HG03280 (cell line): ENCODE measurements around the gene NBAS.

ENCODE experiments used
- ATAC-seq: cut with Tn5 transposase; IDR thresholded peaks from one replicate; pipeline ENCODE4 v1.9.1; 2021; ENCODE audit warnings: mild to moderate bottlenecking, moderate library complexity; ENCODE audit not compliant: unreplicated experiment

Gene NBAS

DNA sequence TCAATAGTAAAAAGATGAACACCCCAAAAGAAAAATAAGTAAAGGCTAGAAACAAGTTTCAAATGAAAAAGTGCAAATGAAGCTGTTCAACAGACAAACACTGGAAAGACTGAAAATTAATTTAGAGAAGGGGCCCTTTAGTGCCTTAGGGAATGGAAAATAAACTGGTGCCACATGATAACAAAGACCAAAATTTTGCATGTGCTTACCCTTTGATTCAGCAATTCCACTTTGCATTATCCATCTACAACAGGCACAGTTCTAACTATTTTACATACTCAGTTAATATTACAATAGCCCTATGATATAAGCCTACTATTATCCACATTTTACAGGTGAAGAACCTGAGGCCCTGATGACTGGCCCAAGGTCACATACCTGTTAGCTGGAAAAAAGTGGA lies 183.9 kb downstream of the NBAS start:
- no peak for ATAC-seq

GRCh38 chr2:15372019-15372418 lies 189.1 kb downstream of the NBAS start:
- no peak for ATAC-seq

DNA sequence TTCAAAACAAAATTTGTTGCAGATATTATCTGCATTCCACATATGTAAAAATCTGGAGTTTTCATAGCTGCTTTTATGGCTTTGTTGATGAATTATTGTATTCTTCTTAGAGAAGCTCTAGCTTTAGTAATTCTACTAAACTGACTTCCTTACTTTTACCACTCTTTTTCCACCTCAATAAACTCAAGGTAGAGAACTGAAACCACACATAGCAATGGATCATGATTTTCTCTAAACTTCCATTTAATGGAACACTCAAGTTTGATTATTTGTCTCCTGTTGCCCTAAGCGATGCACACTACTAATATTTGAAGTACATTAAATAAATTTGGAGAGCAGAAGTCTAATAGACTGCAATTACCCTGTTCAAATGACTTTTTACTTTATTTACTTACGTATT lies 192.0 kb downstream of the NBAS start:
- ATAC-seq = no peak

GRCh38 chr2:15367715-15368114 lies 193.4 kb downstream of the NBAS start:
- no peak for ATAC-seq

GRCh38 chr2:15367205-15367604 lies 193.9 kb downstream of the NBAS start:
- no peak for ATAC-seq

DNA sequence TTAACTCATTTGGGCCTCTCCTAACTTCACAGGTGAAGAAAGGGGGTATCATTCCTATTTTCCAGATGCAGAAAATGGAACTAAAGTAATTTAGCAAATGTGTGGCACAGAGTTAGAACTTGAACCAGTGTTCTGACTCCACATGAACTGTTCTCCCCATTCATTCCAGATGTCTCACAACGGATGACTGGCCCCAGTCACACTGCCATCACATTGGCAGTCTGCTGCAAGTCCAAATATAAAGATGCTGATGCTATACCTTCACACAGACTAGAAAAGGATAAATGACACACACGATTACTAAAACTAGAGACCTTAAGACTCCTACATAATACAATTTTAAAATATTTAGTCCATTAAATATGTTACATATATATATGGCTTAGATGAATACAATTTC lies 195.7 kb downstream of the NBAS start:
- no peak for ATAC-seq

DNA sequence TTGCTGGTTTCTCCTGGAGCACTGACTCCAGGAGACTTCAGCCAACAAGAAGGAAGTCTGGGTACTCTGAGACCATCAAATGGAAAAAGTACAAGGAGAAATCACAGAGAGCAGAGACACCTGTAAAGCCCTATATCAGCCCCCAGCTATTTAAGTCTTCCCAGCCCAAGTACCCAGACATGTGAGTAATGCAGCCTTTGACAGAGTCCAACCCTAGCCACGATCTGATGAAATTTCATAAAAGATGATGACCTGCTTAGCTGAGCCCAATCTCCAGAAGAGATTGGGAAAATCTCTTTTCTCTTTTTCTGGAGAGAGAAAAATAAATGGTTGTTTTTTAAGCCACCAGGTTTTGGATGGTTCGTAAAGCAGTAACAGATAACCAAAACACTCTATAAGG lies 196.6 kb downstream of the NBAS start:
- ATAC-seq = no peak

DNA sequence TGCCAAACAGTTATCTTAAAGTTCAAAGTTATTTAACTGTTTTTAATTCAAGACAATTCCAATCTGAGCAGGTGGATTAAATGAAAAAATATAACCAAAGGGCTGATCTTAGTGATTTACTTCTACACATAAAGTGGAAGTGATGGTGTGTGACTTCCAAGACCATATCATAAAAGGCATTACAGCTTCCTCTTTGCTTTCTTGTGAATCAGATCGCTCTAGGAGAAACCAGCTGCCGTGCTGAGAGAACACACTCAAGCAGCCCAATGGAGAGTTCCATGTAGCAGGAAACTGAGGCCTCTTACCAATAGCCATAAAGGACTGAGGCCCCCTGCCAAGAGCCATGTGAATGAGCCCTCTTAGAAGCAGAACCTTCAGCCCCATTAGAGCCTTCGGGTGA lies 197.4 kb downstream of the NBAS start:
- no peak for ATAC-seq

DNA sequence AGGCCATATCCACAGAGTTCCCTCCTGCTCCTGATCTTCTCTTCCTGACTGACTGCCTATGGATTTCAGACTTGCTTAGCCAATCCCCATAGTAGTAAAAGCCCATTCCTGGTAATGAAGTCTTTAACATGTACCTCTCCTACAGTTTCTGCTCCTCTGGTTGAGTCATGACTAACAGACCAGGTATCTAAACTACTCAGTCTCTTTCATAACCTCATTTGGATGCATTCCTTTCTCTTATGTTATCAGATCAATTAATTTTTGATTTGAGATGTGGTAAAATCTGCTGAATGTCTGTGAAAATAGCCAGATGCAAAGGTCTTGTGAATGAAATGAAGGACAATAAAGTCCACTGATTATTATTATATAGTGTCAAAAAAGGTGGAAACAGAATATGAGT lies 198.0 kb downstream of the NBAS start:
- ATAC-seq = no peak

GRCh38 chr2:15359716-15360531 lies 201.2 kb downstream of the NBAS start:
- ATAC-seq = no peak

DNA sequence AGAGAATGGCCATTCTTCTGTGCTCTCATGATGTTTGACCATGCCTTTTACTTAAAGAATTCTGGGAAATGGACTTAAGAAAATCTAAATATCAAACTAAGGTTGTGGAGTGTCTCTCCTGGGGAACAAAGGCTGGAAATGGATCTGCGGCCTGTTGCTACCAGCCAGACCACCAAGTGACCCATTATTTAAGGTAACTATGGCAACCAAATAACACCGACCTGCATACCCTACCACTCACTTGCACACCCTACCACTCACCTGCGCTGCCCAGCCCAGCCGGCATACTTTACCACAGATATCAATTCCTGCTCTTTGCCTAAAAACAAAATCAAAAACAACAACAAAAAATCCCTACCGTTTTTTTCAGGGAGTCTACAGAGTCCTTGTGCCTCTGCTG lies 203.2 kb downstream of the NBAS start:
- ATAC-seq = no peak

DNA sequence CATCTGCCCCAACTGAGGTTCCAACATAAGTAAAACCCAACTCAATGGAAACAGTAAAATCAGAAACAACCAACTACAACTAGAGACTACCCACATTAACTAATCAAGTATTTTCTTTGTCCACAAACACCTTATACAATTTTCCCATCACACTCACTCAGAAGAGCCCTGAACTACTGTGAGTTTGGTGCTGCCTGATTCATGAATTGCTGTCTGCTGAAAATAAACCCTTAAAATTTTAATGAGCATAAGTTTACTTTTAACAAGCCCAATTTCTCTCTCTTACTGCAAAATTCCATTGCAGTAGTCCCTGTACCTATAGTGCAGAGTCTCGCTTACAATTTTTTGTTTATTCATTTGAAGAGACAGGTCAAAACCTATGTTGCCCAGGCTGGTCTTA lies 203.9 kb downstream of the NBAS start:
- ATAC-seq = no peak

- ATAC-seq = no peak
Measured at GRCh38 chr2:15355386-15355785, 205.7 kb downstream of the NBAS start.

DNA sequence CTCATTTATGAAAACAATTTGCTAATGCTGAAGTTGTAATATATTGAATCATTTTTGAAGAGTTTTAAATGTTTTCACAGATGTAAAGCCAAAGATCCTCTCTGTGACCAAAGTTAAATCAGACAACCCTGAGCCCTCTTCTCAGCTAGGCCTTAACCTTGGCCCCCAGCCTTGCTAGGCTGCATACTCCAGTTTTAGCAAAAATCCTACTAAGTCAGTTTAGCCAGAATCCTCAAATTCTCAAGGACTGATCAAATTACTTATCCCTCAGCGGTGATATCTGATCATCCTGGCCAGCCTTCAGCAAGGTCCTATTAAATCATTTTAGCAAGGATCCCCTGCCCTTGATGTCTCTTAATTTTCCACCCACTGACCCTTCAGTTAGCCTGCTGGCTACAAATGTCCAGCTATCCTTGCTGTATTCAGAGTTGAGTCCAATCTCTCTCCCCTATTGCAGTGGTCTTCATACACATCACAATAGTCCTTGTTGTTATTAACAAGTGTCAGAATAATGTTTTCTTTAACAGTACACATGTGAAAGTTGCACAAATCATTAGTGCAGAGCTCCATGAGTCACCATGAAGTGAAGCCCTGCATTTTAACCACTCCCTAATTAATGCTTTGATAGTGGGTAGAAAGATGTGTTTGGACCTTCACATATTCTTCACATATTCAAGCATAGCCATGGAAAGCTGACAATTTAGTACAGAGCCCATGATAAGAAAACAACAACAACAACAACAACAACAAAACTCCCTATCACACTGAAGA lies 206.4 kb downstream of the NBAS start:
- no peak for ATAC-seq

GRCh38 chr2:15352363-15352762 lies 208.8 kb downstream of the NBAS start:
- no peak for ATAC-seq

DNA sequence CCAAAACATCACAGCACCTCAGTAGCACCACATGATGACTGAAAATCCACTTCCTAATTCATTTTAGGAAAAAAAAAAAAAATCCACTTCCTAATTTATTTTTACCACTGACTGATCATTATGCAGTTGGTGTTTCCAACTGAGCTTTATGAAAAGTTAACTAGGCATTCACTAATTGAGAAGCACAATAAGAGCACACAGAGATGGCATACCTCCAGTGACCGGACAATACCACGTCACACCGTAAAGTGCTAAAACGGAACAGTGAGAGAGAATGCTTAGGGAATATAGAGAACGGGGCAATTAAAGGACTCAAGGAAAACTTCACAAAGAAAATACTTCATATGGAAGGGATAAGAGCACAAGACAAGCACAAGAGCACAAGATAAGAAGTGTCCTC lies 212.5 kb downstream of the NBAS start:
- ATAC-seq = no peak

- no peak for ATAC-seq
Measured at GRCh38 chr2:15348045-15348444, 213.1 kb downstream of the NBAS start.

GRCh38 chr2:15346624-15347023 lies 214.5 kb downstream of the NBAS start:
- ATAC-seq = no peak

- ATAC-seq = no peak
Measured at GRCh38 chr2:15337996-15338666, 223.0 kb downstream of the NBAS start.

DNA sequence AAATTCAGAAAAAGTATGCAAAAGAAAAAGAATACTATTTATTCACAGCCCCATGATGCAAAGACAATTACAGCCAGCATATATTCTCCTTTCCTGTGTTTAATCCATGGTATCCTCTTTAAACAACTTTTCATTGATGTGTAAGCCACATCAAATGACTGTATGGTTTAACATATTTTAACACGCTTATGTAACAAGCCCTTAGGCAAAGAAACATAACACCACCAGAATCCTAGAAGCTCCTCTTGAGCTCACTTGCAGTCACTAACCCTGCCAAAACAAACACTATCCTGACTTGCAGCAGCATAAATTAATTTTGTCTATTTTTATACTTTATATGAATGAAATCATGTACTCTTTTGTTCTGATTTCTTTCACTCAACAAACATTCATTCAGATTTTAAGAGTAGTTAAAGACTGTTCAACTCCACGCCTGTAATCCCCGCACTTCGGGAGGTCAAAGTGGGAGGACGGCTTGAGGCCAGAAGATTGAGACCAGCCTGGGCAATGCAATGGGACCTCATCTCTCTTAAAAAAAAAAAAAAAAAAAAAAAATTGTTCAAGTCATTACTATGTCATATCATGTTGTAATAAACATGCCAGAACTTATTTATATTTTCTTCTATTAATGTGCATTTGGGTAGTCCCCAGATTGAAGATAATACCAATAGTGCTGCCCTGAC lies 226.3 kb downstream of the NBAS start:
- no peak for ATAC-seq

DNA sequence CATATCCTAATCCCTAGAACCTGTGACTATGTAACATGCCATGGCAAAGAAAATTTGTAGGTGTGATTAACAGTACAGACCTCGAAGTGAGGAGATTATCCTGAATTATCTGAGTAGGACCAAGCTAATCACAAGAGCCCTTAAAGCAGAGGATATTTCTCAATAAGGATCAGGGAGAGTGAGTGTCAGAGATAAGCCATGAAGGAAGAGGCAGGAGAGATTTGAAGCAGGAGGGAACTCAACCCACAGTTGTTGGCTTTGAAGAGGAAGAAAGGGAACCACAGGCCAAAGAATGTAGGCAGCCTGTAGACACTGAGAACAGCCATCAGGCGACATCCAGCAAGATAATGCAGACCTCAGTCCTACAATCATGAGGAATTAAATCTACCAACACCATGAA lies 229.3 kb downstream of the NBAS start:
- no peak for ATAC-seq
